Stimulated activated naive CD8-positive, alpha-beta T cell treated with anti-CD3 and anti-CD28 coated beads, Interleukin-15, amount 100 ng/mL, for 72 hours (primary cell): ENCODE data around the gene ETHE1.
"Not testable (repeated sequence)": the region's sequence is repeated elsewhere in the genome, so short reads cannot be mapped to it uniquely, and the experiment has no call there.

Source experiments
- ATAC-seq: fragments of 150-1000 bp; cut with Tn5 transposase; 2 replicates; pipeline ENCODE4 v1.10.0; 2021; ENCODE audit warnings: mild to moderate bottlenecking, moderate library complexity
- DNase-seq, 2 donors: peaks; one replicate each; pipeline ENCODE4 v3.0.0; 2021 to 2022
- H3K27ac Mint-ChIP-seq, 2 donors: one replicate each; pipeline ENCODE4 v1.8.0; 2022; ENCODE audit warnings: mild to moderate bottlenecking in 2 of 2, mixed read lengths in 2 of 2, moderate library complexity in 2 of 2
- H3K27me3 Mint-ChIP-seq: one replicate; pipeline ENCODE4 v1.8.0; 2022; ENCODE audit warnings: mixed read lengths
- H3K4me1 Mint-ChIP-seq: one replicate; pipeline ENCODE4 v1.8.0; 2022; ENCODE audit warnings: mild to moderate bottlenecking, mixed read lengths
- H3K4me3 Mint-ChIP-seq, 2 donors: one replicate each; pipeline ENCODE4 v1.8.0; 2022; ENCODE audit warnings: mild to moderate bottlenecking in 2 of 2, mixed read lengths in 2 of 2, moderate library complexity in 1 of 2
- H3K9me3 Mint-ChIP-seq, 2 donors: one replicate each; pipeline ENCODE4 v1.8.0; 2022; ENCODE audit warnings: mixed read lengths in 2 of 2

The ETHE1 gene

GRCh38 chr19:43534816-43535761 is 8.1 kb upstream of the ETHE1 start:
- H3K27ac Mint-ChIP-seq: peak overlapping the region; percentile 10 to 56
- peaks cover 6 to 13% of the 10 kb centered on the region in 2 donors for H3K9me3 Mint-ChIP-seq
- DNase-seq (peak in 1 of 2 donors; percentile 28), ATAC-seq (no peak)
- peak overlapping the region in 1 of 2 donors; percentile 10 for H3K4me3 Mint-ChIP-seq
- no peaks in the 10 kb centered on the region for H3K27me3 Mint-ChIP-seq
- H3K4me1 Mint-ChIP-seq: peaks cover 30% of the 10 kb centered on the region

- Mint-ChIP-seq H3K4me3 (peak overlapping the region; percentile 87 to 88), H3K27me3 (no peaks in the 10 kb centered on the region)
Observed at GRCh38 chr19:43534305-43534815, 7.4 kb upstream of the ETHE1 start.

GRCh38 chr19:43533546-43534304 is 6.7 kb upstream of the ETHE1 start:
- Mint-ChIP-seq H3K27me3 (no peaks in the 10 kb centered on the region), H3K4me3 (peak overlapping the region; percentile 87 to 88), H3K27ac (peak overlapping the region; percentile 94 to 95), H3K4me1 (peaks cover 30% of the 10 kb centered on the region), H3K9me3 (peaks cover 0 to 5% of the 10 kb centered on the region in 2 donors)
- ATAC-seq (peak; percentile 81), DNase-seq (peak; percentile 98)

More at GRCh38 chr19:43534305-43534815, 7.4 kb upstream of the ETHE1 start:
- DNase-seq (no peak), ATAC-seq (no peak)
- Mint-ChIP-seq H3K4me1 (peaks cover 30% of the 10 kb centered on the region), H3K9me3 (peaks cover 5 to 11% of the 10 kb centered on the region in 2 donors), H3K27ac (peak overlapping the region in 1 of 2 donors; percentile 81)

- Mint-ChIP-seq H3K9me3 (no peaks in the 10 kb centered on the region), H3K27me3 (no peaks in the 10 kb centered on the region), H3K4me3 (peak within 1 kb of the TSS; percentile 87 to 88), H3K27ac (peak within 1 kb of the TSS; percentile 94 to 96), H3K4me1 (peaks cover 33% of the 10 kb centered on the region)
- DNase-seq: peak; percentile 94
- peak; percentile 75 for ATAC-seq
Observed at GRCh38 chr19:43532962-43533545, 6.1 kb upstream of the ETHE1 start, which contains the start of gene ZNF575. TSS of gene ZNF575 (plus strand) at chr19:43533188. CDS start at chr19:43534423, 1,235 bp downstream.

DNA sequence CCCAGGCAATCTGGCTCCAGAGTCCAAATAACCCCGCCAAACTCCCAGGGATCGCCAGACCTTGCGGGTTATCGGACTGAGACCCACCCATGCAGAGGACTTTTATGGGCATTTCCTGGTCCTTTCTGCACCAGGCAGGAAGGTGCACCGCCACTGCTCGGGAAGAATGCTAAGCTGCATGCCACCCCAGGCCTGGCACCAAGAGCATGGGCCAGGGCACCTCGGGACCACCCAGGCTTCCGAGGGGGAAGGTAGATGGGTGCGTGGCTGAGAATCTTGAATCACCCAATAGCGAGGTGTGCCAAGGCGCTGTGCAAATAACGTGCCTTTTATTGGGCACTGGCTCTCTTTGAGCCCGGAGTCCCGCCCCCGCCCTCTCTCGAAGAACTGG is 5.6 kb upstream of the ETHE1 start:
- ATAC-seq (peak; percentile 51), DNase-seq (no peak)
- peaks cover 38% of the 10 kb centered on the region for H3K4me1 Mint-ChIP-seq
- peak overlapping the region; percentile 87 to 88 for H3K4me3 Mint-ChIP-seq
- no peaks in the 10 kb centered on the region for H3K9me3 Mint-ChIP-seq
- H3K27me3 Mint-ChIP-seq: no peaks in the 10 kb centered on the region
- peak overlapping the region; percentile 88 to 96 for H3K27ac Mint-ChIP-seq

GRCh38 chr19:43527860-43528622 is 1.0 kb upstream of the ETHE1 start:
- ATAC-seq (no peak), DNase-seq (no peak)
- H3K9me3 Mint-ChIP-seq: no peaks in the 10 kb centered on the region
- H3K4me3 Mint-ChIP-seq: peak overlapping the region; percentile 41 to 84
- peak overlapping the region in 1 of 2 donors; percentile 40 for H3K27ac Mint-ChIP-seq
- peaks cover 39% of the 10 kb centered on the region for H3K4me1 Mint-ChIP-seq
- no peaks in the 10 kb centered on the region for H3K27me3 Mint-ChIP-seq

GRCh38 chr19:43525836-43526771 is 897 bp downstream of the ETHE1 start:
- Mint-ChIP-seq H3K27me3 (no peaks in the 10 kb centered on the region), H3K9me3 (no peaks in the 10 kb centered on the region), H3K4me3 (peak overlapping the region; percentile 84 to 97), H3K4me1 (peaks cover 35% of the 10 kb centered on the region), H3K27ac (peak overlapping the region; percentile 94 to 95)
- DNase-seq: peak in 1 of 2 donors; percentile 39
- ATAC-seq: peak; percentile 39

GRCh38 chr19:43524922-43525835 is 1.8 kb downstream of the ETHE1 start:
- Mint-ChIP-seq H3K27me3 (no peaks in the 10 kb centered on the region), H3K4me1 (peaks cover 35% of the 10 kb centered on the region), H3K9me3 (no peaks in the 10 kb centered on the region), H3K27ac (peak overlapping the region; percentile 94 to 97), H3K4me3 (peak overlapping the region; percentile 84 to 97)
- ATAC-seq (peak; percentile 66), DNase-seq (peak; percentile 38 to 41)

DNA sequence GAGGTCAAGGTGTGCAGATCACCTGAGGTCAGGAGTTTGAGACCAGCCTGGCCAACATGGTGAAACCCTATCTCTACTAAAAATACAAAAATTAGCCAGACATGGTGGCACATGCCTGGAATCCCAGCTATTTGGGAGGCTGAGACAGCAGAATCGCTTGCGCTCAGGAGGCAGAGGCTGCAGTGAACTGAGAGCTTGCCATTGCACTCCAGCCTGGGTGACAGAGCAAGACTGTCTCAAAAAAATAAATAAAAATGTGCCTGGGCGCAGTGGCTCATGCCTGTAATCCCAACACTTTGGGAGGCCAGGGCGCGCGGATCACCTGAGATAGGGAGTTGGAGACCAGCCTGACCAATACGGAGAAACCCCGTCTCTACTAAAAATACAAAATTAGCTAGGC is 3.3 kb downstream of the ETHE1 start:
- peaks cover 42% of the 10 kb centered on the region for H3K4me1 Mint-ChIP-seq
- H3K27ac Mint-ChIP-seq: not testable (repeated sequence)

DNA sequence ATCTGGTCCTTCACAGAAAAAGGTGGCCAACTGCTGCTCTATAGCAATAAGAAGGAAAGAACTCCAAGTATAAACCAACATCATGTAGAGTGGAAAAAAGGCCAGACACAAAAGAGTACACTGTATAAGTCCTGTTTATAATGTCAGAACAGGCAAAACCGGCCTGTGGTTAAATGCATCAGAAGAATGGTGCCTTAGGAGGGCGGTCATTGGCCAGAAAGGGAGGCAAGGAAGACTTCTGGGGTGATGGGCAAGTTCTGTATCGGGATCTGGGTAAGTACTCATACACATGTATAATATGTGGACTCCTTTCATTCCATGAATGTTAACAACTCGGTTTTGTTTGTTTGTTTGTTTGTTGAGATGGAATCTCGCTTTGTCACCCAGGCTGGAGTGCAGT is 4.1 kb downstream of the ETHE1 start:
- DNase-seq: no peak
- Mint-ChIP-seq H3K9me3 (no peaks in the 10 kb centered on the region), H3K27me3 (no peaks in the 10 kb centered on the region), H3K27ac (no peak overlapping the region), H3K4me3 (no peak overlapping the region), H3K4me1 (peaks cover 38% of the 10 kb centered on the region)
- ATAC-seq: no peak

More for the DNA sequence above, 3.3 kb downstream of the ETHE1 start:
- not testable (repeated sequence) for H3K27me3 Mint-ChIP-seq, DNase-seq, ATAC-seq, H3K9me3 Mint-ChIP-seq, H3K4me3 Mint-ChIP-seq

DNA sequence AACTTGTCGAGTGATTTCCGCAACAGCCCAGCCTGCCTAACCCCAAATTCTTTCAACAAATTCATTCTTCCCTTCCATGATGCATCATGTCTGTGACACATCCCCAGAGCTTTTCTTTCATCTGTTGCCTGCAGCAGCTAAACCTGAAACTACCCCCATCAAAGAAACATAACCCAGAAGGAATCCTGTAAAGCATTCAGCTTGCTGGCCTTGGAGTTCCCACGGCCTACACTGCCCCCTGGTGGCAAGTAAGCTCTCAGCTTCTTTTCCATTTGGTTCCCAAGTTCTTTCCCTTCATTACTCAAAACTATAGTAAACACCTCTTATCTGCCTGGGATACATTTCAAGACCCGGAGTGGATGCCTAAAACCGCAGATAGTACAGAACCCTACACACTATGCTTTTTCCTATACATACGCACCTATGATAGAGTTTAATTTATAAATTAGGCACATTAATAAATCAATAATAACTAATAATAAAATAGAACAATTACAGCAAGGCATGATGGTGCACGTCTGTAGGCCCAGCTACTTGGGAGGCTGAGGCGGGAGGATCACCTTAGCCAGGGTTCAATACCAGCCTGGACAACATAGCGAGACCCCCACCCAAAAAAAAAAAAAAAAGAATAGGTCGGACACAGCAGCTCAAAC is 7.4 kb downstream of the ETHE1 start:
- Mint-ChIP-seq H3K4me3 (no peak overlapping the region), H3K27ac (no peak overlapping the region), H3K4me1 (peaks cover 19% of the 10 kb centered on the region), H3K27me3 (no peaks in the 10 kb centered on the region), H3K9me3 (no peaks in the 10 kb centered on the region)
- DNase-seq (peak; percentile 65 to 72), ATAC-seq (peak; percentile 81)

GRCh38 chr19:43518051-43518450 is 8.9 kb downstream of the ETHE1 start:
- no peaks in the 10 kb centered on the region for H3K9me3 Mint-ChIP-seq
- ATAC-seq (no peak), DNase-seq (no peak)
- peaks cover 12% of the 10 kb centered on the region for H3K4me1 Mint-ChIP-seq
- H3K27me3 Mint-ChIP-seq: no peaks in the 10 kb centered on the region
- no peak overlapping the region for H3K27ac Mint-ChIP-seq
- no peak overlapping the region for H3K4me3 Mint-ChIP-seq
